ENCODE results near the gene DYRK1B.

DYRK1B gene

DNA sequence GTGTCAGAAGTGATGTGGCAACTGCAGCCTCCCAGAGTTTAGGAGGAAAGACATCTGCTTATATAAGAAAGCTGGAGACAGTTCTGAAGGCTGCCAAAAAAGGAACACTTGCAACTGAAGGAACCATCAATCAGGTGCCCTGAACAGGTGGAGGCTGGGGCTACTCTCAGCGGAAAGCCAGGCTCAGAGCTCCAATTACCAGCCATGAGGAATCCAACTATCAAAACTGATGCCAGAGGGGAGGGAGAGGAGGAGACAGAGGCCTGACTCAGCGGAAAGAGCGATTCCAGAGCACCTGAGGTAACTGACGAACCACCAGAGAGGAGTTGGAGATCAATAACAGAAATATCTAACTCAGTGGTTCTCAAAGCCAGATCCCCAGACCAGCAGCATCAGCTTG lies 31.0 kb downstream of the DYRK1B start:
- TF ChIP-seq POLR2AphosphoS5 (IDR thresholded peaks at IDR 0.05; ENCODE audit: low read depth, low read length), result no peak
- no peak for TF ChIP-seq TAF1 (IDR thresholded peaks at IDR 0.05; ENCODE audit: borderline replicate concordance, insufficient read depth, low read length)
- no peak for TF ChIP-seq SIN3A (IDR thresholded peaks at IDR 0.05; ENCODE audit: borderline replicate concordance, insufficient read depth, low read length)
- TF ChIP-seq, protein P1, sequence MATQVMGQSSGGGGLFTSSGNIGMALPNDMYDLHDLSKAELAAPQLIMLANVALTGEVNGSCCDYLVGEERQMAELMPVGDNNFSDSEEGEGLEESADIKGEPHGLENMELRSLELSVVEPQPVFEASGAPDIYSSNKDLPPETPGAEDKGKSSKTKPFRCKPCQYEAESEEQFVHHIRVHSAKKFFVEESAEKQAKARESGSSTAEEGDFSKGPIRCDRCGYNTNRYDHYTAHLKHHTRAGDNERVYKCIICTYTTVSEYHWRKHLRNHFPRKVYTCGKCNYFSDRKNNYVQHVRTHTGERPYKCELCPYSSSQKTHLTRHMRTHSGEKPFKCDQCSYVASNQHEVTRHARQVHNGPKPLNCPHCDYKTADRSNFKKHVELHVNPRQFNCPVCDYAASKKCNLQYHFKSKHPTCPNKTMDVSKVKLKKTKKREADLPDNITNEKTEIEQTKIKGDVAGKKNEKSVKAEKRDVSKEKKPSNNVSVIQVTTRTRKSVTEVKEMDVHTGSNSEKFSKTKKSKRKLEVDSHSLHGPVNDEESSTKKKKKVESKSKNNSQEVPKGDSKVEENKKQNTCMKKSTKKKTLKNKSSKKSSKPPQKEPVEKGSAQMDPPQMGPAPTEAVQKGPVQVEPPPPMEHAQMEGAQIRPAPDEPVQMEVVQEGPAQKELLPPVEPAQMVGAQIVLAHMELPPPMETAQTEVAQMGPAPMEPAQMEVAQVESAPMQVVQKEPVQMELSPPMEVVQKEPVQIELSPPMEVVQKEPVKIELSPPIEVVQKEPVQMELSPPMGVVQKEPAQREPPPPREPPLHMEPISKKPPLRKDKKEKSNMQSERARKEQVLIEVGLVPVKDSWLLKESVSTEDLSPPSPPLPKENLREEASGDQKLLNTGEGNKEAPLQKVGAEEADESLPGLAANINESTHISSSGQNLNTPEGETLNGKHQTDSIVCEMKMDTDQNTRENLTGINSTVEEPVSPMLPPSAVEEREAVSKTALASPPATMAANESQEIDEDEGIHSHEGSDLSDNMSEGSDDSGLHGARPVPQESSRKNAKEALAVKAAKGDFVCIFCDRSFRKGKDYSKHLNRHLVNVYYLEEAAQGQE (IDR thresholded peaks at IDR 0.05; ENCODE audit: insufficient read depth in 1 of 2, low read depth in 2 of 2, low read length in 2 of 2), result no peak
- TF ChIP-seq FOXP2 (optimal IDR thresholded peaks at IDR 0.05; ENCODE audit: borderline replicate concordance, extremely low read depth, extremely low read length, insufficient read depth), result no peak

- TF ChIP-seq TAF1 (IDR thresholded peaks at IDR 0.05; ENCODE audit: borderline replicate concordance, insufficient read depth, low read length) (no peak), FOXP2 (optimal IDR thresholded peaks at IDR 0.05; ENCODE audit: borderline replicate concordance, extremely low read depth, extremely low read length, insufficient read depth) (no peak), POLR2AphosphoS5 (IDR thresholded peaks at IDR 0.05; ENCODE audit: low read depth, low read length) (no peak), SIN3A (IDR thresholded peaks at IDR 0.05; ENCODE audit: borderline replicate concordance, insufficient read depth, low read length) (no peak)
- TF ChIP-seq, protein P1 (IDR thresholded peaks at IDR 0.05; ENCODE audit: insufficient read depth in 1 of 2, low read depth in 2 of 2, low read length in 2 of 2), result no peak
Measured at GRCh38 chr19:39797083-39797482, 36.9 kb downstream of the DYRK1B start.

- TF ChIP-seq TAF1 (IDR thresholded peaks at IDR 0.05; ENCODE audit: borderline replicate concordance, insufficient read depth, low read length) (no peak), POLR2AphosphoS5 (IDR thresholded peaks at IDR 0.05; ENCODE audit: low read depth, low read length) (no peak), FOXP2 (optimal IDR thresholded peaks at IDR 0.05; ENCODE audit: borderline replicate concordance, extremely low read depth, extremely low read length, insufficient read depth) (no peak), SIN3A (IDR thresholded peaks at IDR 0.05; ENCODE audit: borderline replicate concordance, insufficient read depth, low read length) (no peak)
- TF ChIP-seq, protein P1 (IDR thresholded peaks at IDR 0.05; ENCODE audit: insufficient read depth in 1 of 2, low read depth in 2 of 2, low read length in 2 of 2), result no peak
Measured at GRCh38 chr19:39796000-39796498, 37.9 kb downstream of the DYRK1B start.

DNA sequence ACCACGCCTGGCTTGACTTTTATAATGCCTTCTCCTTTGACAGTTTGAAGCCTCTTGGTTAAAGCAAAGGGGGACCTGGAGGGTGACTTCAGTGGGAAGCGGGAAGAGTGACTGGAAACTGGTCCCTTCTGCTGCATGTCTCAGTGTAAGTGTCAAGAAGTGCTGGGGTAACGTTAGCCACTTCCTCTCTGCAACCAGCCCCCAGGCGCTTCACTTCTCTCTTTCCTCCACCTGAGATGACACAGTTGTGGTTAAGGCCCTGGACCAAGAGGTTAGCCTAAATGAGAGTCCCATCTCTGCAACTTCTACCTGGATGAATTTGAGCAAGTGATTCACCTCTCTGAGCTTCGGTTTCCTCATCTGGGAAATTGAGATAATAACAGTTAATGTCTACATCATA lies 39.0 kb downstream of the DYRK1B start:
- TF ChIP-seq TAF1 (IDR thresholded peaks at IDR 0.05; ENCODE audit: borderline replicate concordance, insufficient read depth, low read length), result no peak
- TF ChIP-seq FOXP2 (optimal IDR thresholded peaks at IDR 0.05; ENCODE audit: borderline replicate concordance, extremely low read depth, extremely low read length, insufficient read depth), result no peak
- no peak for TF ChIP-seq SIN3A (IDR thresholded peaks at IDR 0.05; ENCODE audit: borderline replicate concordance, insufficient read depth, low read length)
- TF ChIP-seq, protein P1 (IDR thresholded peaks at IDR 0.05; ENCODE audit: insufficient read depth in 1 of 2, low read depth in 2 of 2, low read length in 2 of 2), result no peak
- TF ChIP-seq POLR2AphosphoS5 (IDR thresholded peaks at IDR 0.05; ENCODE audit: low read depth, low read length), result no peak
